Gastrocnemius medialis (tissue), 4 donors: ENCODE data around the gene SLC4A3. TPM values are rescaled to one million over a fixed set of nuclear protein-coding genes. Genes with fewer than 3 reads are reported as not detected.

Experiments
- ATAC-seq, 2 donors: fragments of 150-250 bp; one replicate each; pipeline ENCODE4 v1.9.1; 2016
- DNase-seq, 2 donors: peaks; one replicate each; pipeline ENCODE4 v3.0.0-alpha.2; 2019
- H3K27ac ChIP-seq, 4 donors: fragments of 200-600 bp; sonication (generic); 1 replicate in 1 of 4; 2 replicates in 3 of 4; pipeline ENCODE4 v1.5.1; 2016 to 2018; ENCODE audit warnings: mild to moderate bottlenecking in 2 of 4, moderate library complexity in 1 of 4
- H3K27me3 ChIP-seq, 3 donors: fragments of 200-600 bp; sonication (generic) in 2 of 3; 1 replicate in 1 of 3; 2 replicates in 2 of 3; pipeline versions ENCODE4 v1.5.1 to v1.6.0; 2016 to 2019; ENCODE audit warnings: mild to moderate bottlenecking in 1 of 3, moderate library complexity in 1 of 3
- H3K36me3 ChIP-seq, 2 donors: fragments of 200-600 bp; sonication (generic) in 1 of 2; one replicate each; pipeline ENCODE4 v1.5.1; 2017 to 2018
- H3K4me1 ChIP-seq, 2 donors: fragments of 200-600 bp; sonication (generic) in 1 of 2; one replicate each; pipeline ENCODE4 v1.5.1; 2016 to 2017; ENCODE audit warnings: mild to moderate bottlenecking in 2 of 2
- H3K4me3 ChIP-seq, 4 donors: fragments of 200-600 bp; sonication (generic) in 3 of 4; 1 replicate in 1 of 4; 2 replicates in 3 of 4; pipeline ENCODE4 v1.5.1; 2016 to 2019; ENCODE audit warnings: mild to moderate bottlenecking in 2 of 4
- H3K9me3 ChIP-seq, 3 donors: fragments of 200-600 bp; sonication (generic) in 2 of 3; 1 replicate in 1 of 3; 2 replicates in 2 of 3; pipeline ENCODE4 v1.5.1; 2016 to 2019
- CTCF ChIP-seq, 5 experiments: fragments of 450-650 bp in 3 of 5; fragments of 200-600 bp in 2 of 5; sonication (generic) in 2 of 5; IDR thresholded peaks in 4 of 5; conservative IDR thresholded peaks in 1 of 5; 1 replicate in 4 of 5; 2 replicates in 1 of 5; pipeline ENCODE4 v1.5.1; 2016 to 2019; ENCODE audit warnings: antibody characterized with exemption in 5 of 5, mild to moderate bottlenecking in 3 of 5, moderate library complexity in 3 of 5
- POLR2A ChIP-seq, 2 donors: fragments of 450-650 bp; IDR thresholded peaks; one replicate each; pipeline ENCODE4 v1.6.1; 2017; ENCODE audit warnings: antibody characterized with exemption in 2 of 2, mild to moderate bottlenecking in 2 of 2, moderate library complexity in 2 of 2
- in situ Hi-C, 4 donors: fragments of 200-750 bp; cut with MboI; loops; one replicate each; pipeline versions ENCODE4 v1.15.0 to v1.8.0; 2017; ENCODE audit warnings: low sequenced_read_pairs in 4 of 4
- intact Hi-C: fragments of 100-400 bp; cut with DNase I; formaldehyde crosslinking; loops from one replicate; pipeline ENCODE4 v1.15.1; 2023; ENCODE audit warnings: low total_unique reads
- total RNA-seq, 4 donors: library from RNA; depleted of rRNA; stranded (reverse); fragments of >200 nt; gene quantifications; one replicate each; pipeline versions ENCODE4 v1.1.0 to v1.2.3, GENCODE V29; 2016

SLC4A3 gene
- total RNA-seq, 4 donors from 2014 or later: 0.25 to 0.35 (median 0.29) TPM; not detected in 1

DNA sequence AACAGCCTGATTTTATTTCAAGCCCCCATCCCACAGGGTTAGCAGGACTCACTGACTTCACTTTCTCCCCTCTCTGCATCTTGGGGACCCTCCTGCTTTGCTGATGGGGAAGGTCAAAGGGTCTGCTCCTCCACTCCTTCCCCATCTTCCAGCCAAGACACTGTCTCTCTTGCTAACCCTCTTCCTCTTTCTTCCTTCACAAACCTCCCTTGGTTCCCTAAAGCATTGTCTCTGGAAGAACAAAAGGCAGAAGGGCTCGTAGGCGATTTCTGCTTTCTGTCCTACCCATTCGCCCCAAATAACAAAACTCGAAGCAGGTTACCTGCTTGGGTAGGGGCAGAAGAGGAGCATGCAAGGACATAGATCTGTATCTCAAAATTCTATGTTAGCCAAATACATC, 5.5 kb upstream of the SLC4A3 start:
- DNase-seq (no peak), ATAC-seq (no peak)
- no peak overlapping the region for H3K4me3 ChIP-seq
- no peaks in the 10 kb centered on the region for H3K4me1 ChIP-seq
- TF ChIP-seq CTCF (IDR thresholded peaks at IDR 0.05 in 4 of 5, conservative IDR thresholded peaks at IDR 0.05 in 1 of 5) (no peak), POLR2A (IDR thresholded peaks at IDR 0.05) (no peak)
- H3K36me3 ChIP-seq: no peaks in the 10 kb centered on the region
- H3K9me3 ChIP-seq: no peaks in the 10 kb centered on the region
- H3K27ac ChIP-seq: no peak overlapping the region
- intact Hi-C loops (no loop called here), in situ Hi-C loops (no loop called here)
- H3K27me3 ChIP-seq: no peaks in the 10 kb centered on the region

DNA sequence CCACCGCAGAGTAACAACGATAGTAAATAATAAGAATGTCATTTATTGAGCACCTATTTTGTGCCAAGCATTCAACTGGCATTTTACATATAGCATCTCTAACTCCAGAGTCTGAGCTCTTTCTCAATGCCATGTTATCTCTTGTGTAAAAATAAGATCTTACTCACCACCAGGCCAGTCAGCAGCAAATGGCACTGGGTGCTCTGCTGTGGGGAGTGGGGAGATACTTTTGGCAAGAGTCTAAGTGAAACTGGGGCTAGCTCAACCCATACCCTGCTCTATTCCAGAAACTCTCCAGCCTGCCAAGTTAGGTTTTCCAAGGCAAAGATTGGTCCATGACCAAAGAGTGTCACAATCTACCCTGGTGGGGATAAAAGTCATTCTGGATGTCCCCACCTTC, 5.0 kb upstream of the SLC4A3 start:
- no peaks in the 10 kb centered on the region for H3K9me3 ChIP-seq
- no peaks in the 10 kb centered on the region for H3K27me3 ChIP-seq
- in situ Hi-C loops (no loop called here), intact Hi-C loops (no loop called here)
- H3K36me3 ChIP-seq: no peaks in the 10 kb centered on the region
- TF ChIP-seq CTCF (IDR thresholded peaks at IDR 0.05 in 4 of 5, conservative IDR thresholded peaks at IDR 0.05 in 1 of 5) (no peak), POLR2A (IDR thresholded peaks at IDR 0.05) (no peak)
- no peak overlapping the region for H3K27ac ChIP-seq
- ATAC-seq (no peak), DNase-seq (no peak)
- H3K4me3 ChIP-seq: no peak overlapping the region
- no peaks in the 10 kb centered on the region for H3K4me1 ChIP-seq

DNA sequence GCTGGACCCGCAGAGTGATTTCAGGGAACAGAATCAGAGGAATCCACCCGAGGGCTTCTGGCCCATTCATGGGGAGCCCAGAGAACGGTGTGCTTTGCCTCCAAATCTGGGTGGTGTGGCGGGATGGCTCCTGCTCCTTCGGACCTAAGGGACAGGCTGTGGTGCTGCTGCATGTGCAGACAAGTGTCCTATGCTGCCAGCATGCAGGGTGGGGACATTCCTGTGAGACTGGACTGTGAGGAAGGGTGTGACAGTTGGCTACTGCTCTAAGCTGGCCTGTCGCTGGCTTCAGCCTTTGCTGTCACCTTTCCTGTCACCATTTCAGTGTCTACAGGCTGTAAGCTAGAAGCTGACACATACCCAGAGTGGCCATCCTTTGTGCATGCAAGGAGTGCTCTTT, 2.9 kb upstream of the SLC4A3 start:
- H3K27me3 ChIP-seq: no peaks in the 10 kb centered on the region
- H3K9me3 ChIP-seq: no peaks in the 10 kb centered on the region
- H3K4me3 ChIP-seq: no peak overlapping the region
- intact Hi-C loops (no loop called here), in situ Hi-C loops (no loop called here)
- H3K36me3 ChIP-seq: no peaks in the 10 kb centered on the region
- H3K27ac ChIP-seq: no peak overlapping the region
- peaks cover 3 to 4% of the 10 kb centered on the region in 2 donors for H3K4me1 ChIP-seq
- ATAC-seq (no peak), DNase-seq (no peak)
- TF ChIP-seq POLR2A (IDR thresholded peaks at IDR 0.05) (no peak), CTCF (IDR thresholded peaks at IDR 0.05 in 4 of 5, conservative IDR thresholded peaks at IDR 0.05 in 1 of 5) (no peak)

DNA sequence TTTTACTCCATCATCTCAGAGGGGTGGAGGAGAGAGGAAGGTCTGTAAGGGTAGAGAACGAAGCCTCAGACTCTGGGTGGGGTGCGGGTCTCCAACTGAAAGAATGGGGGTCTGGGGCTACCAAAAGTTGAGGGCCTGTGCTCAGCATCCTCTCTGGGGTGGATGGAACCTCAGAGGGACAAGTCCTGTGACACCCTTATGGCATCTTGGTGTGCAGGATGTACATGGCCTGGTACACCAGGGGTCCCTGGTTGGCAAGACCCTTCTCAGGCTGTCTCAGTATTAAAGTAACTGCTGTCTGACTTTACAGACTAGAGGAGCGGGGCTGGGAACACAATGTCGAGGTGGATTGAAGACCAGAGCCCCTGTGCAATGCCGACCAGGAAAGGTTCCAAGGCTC, 2.3 kb upstream of the SLC4A3 start:
- Histone ChIP-seq H3K4me1 (peaks cover 3 to 4% of the 10 kb centered on the region in 2 donors), H3K4me3 (no peak overlapping the region), H3K27ac (no peak overlapping the region), H3K36me3 (no peaks in the 10 kb centered on the region), H3K27me3 (no peaks in the 10 kb centered on the region), H3K9me3 (no peaks in the 10 kb centered on the region)
- DNase-seq (no peak), ATAC-seq (no peak)
- intact Hi-C loops: no loop called here
- TF ChIP-seq POLR2A (IDR thresholded peaks at IDR 0.05) (no peak), CTCF (IDR thresholded peaks at IDR 0.05 in 4 of 5, conservative IDR thresholded peaks at IDR 0.05 in 1 of 5) (no peak)
- in situ Hi-C loops: no loop called here

DNA sequence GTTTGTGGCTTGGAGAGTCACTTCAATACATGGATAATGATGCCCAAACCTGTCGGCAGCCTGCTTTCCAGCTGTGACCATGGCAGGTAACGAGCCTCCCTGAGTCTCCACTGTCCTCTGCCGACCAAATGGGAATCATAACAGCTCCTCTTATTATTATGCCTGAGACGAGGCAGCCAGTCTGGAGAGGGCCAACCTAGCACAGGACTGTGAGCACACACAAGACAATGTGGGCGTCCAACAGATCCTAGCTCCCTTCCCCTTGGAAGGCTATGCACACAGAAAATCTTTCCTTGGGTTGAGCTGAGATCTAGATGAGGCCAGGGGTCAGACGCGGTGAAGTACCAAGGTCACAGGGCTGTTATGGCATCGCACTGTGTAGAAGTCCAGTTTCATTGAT, 890 bp upstream of the SLC4A3 start:
- ATAC-seq (no peak), DNase-seq (no peak)
- Histone ChIP-seq H3K27me3 (no peaks in the 10 kb centered on the region), H3K9me3 (no peaks in the 10 kb centered on the region), H3K27ac (no peak overlapping the region), H3K36me3 (no peaks in the 10 kb centered on the region), H3K4me3 (no peak overlapping the region), H3K4me1 (peaks cover 3 to 4% of the 10 kb centered on the region in 2 donors)
- intact Hi-C loops: no loop called here
- no peak for TF ChIP-seq CTCF (IDR thresholded peaks at IDR 0.05 in 4 of 5, conservative IDR thresholded peaks at IDR 0.05 in 1 of 5)
- TF ChIP-seq POLR2A (IDR thresholded peaks at IDR 0.05): no peak
- in situ Hi-C loops: no loop called here
